ENCODE results near the gene SOCS2.

SOCS2 gene

GRCh38 chr12:93568091-93568490 lies 4.4 kb upstream of the SOCS2 start:
- DNase-seq: no peak

- no peak for DNase-seq
Observed at GRCh38 chr12:93569301-93569655, 3.2 kb upstream of the SOCS2 start.

- DNase-seq: peak; percentile 39
Observed at GRCh38 chr12:93569656-93570551, 2.6 kb upstream of the SOCS2 start.

- DNase-seq: peak; percentile 83
Observed at GRCh38 chr12:93570552-93571364, 1.7 kb upstream of the SOCS2 start.

GRCh38 chr12:93571365-93571924 lies 1.0 kb upstream of the SOCS2 start:
- peak; percentile 54 for DNase-seq

GRCh38 chr12:93572712-93573551 lies 457 bp downstream of the SOCS2 start:
- DNase-seq: no peak

GRCh38 chr12:93573552-93574223 lies 1.2 kb downstream of the SOCS2 start:
- no peak for DNase-seq

- DNase-seq: no peak
Observed at GRCh38 chr12:93577222-93577621, 4.7 kb downstream of the SOCS2 start.

GRCh38 chr12:93578221-93578620 lies 5.7 kb downstream of the SOCS2 start:
- no peak for DNase-seq

- DNase-seq: no peak
Observed at GRCh38 chr12:93580682-93581081, 8.2 kb downstream of the SOCS2 start.

- no peak for DNase-seq
Observed at GRCh38 chr12:93581370-93581769, 8.9 kb downstream of the SOCS2 start.

GRCh38 chr12:93582351-93582750 lies 9.9 kb downstream of the SOCS2 start:
- no peak for DNase-seq

GRCh38 chr12:93583627-93584392 lies 11.3 kb downstream of the SOCS2 start:
- DNase-seq: no peak

- no peak for DNase-seq
Observed at GRCh38 chr12:93585247-93585646, 12.8 kb downstream of the SOCS2 start.

- no peak for DNase-seq
Observed at GRCh38 chr12:93587611-93588010, 15.1 kb downstream of the SOCS2 start.

- DNase-seq: no peak
Observed at GRCh38 chr12:93589081-93589480, 16.6 kb downstream of the SOCS2 start.

- peak; percentile 19 for DNase-seq
Observed at GRCh38 chr12:93591137-93591868, 18.8 kb downstream of the SOCS2 start.

- DNase-seq: no peak
Observed at GRCh38 chr12:93592641-93593406, 20.3 kb downstream of the SOCS2 start.

GRCh38 chr12:93593843-93594242 lies 21.4 kb downstream of the SOCS2 start:
- DNase-seq: no peak

- DNase-seq: no peak
Observed at GRCh38 chr12:93594766-93595311, 22.4 kb downstream of the SOCS2 start.
